ENCODE results near the gene HLA-DMB.
"Not testable (repeated sequence)": the region's sequence is repeated elsewhere in the genome, so short reads cannot be mapped to it uniquely, and the experiment has no call there.

HLA-DMB gene

DNA sequence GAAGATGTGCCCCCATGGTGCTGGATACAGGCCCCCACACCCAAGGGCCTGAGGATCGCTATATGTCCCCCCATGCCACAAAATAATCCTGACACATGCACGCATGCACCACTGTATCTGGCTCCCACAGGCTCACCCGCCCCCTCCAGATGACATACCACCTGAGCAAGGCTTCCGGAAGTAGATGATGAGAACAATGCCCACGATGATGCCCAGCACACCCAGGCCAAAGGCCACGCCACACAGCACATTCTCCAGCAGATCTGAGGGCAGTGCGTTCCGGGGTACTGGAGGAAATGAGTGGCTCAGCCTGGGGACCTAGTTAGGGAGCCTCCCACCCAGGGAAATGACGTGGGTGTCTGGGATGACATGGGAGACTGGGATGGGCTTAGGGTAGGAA lies 8.3 kb upstream of the HLA-DMB start:
- no peak for DNase-seq

DNA sequence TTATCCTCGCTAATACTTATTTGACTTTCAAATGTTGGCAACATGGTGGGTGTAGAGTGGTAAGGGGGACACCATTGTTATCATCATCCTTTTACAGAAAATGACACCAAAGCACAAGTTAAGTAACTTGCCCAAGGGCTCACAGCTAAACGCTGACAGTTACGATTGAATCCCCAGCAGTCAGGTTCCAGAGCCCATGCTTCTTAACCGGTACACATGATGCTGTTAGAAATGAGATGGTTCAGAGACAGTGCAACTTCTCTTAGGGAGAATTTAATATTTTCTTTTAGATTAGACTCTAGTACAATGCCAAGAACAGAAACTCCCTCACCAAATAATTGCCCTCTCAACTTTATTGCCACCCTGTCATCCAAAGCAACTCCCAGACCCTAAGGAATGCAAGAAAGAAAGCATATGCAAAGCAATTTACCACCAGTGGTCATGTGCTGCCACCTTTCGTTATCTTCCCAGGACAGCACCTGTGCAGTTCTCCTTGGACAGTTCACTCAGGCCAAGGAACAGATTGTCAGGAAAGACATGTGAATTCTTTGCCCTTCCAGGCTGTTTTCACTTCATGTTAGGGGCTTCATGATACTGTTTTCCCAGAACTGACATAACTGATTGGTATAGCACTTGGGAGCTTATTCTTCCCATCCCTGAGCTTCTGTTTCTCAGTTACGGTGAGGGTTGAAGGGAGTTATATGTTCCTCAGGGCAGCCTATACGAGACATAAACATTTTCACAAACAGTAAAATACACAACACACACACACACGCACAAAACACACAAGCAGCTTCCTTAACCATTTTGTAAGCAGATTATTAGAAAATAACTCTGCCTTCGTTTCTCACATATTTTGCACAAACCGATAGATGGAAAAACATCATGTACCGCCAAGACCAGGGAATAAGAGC lies 7.0 kb upstream of the HLA-DMB start:
- no peak for DNase-seq

DNA sequence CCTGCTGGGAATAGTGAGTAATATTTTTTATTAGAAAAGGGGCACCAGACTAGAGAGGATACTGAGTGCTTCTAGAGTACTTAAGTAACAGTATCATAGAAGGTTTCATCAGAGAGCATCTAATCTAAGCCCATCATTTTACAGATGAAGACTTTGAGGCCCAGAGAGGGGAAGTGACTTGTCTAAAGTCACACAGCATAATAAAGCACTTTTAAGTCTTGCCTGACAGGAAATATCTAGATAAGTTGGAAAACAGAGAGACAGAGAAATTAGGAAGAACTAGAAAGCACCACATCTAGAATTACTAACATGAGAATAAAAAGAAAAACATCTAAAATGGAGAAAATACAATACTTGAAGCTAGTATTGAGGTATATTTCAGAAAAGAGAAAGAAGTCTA lies 6.1 kb upstream of the HLA-DMB start:
- no peak for DNase-seq

DNA sequence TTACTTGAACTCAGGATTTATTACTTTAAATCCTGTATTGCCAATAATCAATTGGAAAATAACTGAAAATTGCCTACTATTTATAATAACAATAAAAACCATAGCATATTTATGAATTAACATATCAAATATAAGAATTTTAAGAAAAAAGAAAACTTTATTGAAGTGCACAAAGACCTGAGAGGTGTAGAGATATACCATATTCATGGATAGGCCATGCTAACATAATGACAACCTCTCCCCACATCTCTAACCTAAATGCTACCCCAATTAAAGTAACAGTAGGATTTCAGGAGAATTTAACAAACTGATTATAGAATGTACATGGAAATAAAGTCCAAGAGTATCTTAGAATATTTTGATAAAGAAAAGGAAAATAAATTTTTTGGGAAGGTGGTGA lies 5.1 kb upstream of the HLA-DMB start:
- DNase-seq, result no peak

DNA sequence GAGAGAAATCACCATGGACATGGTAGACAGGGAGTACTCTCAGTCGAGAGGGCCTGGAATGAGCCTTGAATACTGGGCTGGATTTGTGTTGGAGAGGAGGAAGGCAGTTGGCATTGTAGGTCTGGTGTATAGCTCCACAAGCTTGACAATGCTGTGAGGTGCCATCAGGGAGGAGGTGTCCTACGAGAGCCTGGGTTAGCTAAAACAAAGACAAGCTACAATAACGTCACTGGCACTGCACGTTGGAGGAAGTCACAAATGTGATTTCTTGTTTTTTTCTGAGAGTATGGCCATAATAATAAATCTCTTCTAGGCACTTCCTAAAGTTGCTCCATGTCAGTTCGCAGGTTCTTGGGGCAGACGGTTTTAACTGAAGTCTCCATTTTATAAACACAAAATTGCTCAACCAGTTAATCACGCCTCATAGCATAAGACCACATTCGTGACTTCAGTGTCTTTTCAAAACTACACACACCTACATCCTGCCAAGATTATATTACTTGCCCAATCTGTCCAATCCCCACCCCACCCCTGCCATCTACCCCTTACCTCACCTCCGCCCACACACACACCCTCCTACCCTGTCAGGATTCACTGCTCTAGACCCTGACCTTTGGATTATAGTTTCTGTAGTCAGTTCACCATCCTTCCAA lies 4.4 kb upstream of the HLA-DMB start:
- DNase-seq, result no peak

DNA sequence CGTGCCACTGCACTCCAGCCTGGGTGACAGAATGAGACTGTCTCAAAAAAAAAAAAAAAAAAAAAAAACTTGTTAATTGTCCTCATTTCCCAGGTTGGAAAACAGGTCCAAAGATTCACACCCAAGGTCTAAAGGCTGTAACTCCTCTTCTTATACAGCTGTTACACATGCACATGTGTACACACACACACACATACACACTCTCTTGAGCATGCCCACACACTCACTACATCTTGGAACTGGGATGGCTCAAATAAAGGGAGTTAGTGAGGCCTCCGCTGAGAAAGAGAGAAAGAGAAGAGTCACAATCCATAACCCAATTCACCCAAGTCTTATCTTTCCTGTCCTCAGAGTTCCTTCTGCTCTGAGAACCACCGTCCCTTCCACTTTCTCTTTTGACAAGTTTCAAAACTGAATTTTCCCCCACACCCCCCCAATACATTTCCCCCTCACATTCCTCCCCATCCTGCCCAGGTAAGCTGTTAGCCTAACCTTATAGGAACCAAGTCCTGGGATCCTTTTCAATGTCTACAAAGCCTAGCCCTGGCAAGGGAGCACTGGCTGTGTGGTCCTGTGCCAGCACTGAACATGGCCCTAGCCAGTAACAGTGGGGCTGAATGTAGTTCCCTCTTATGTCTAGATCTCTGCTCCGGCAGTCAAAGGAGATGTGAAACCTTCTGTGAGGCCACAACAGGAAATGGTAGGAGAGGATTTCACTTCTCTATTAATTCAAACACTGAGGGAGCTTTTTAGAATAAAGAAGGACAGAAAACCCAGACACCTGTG lies 3.2 kb upstream of the HLA-DMB start:
- DNase-seq, result no peak

DNA sequence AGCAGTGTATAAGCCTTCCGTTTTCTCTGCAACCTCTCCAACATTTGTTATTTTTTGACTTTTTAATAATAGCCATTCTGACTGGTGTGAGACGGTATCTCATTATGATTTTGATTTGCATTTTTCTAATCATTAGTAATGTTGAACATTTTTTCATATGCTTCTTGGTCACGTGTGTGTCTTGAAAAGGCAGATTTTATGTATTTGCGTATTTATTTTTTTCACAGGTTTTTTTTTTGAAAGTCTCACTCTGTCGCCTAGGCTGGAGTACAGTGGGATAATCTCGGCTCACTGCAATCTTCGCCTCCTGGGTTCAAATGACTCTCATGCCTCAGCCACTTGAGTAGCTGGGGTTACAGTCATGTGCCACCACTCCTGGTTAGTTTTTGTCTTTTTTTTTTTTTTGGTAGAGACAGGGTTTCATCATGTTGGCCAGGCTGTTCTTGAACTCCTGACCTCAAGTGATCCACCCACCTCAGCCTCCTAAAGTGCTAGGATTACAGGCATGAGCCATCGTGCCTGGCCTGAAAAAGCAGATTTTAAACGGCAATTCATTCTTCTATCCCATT lies 1.8 kb upstream of the HLA-DMB start:
- DNase-seq, result not testable (repeated sequence)

DNA sequence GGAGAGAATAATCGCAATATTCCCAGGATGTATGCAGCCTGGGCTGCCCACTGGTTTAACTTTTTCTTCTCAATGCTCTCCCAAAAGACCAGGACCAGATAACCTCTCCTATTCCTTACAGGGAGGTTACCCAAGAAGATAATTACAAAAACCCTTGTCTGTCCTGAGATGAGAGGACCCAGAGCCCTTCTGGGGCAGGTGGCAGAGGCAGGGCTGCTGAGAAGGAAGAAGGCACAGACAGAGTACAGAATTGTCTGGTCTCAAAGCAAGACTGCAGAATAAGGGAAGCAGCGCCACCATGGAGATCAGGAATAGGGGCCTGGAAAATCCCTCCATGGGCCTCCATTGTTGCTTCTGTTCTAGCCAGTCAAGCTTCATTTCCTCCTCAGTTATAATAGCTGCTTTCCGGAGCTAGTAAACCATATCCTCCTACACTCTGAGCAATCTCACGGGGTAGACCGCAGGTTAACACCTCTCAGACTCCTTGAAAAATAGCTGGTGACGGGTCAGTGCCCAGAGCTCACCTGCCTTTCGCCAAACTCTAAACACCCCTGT lies 463 bp upstream of the HLA-DMB start:
- no peak for DNase-seq

DNA sequence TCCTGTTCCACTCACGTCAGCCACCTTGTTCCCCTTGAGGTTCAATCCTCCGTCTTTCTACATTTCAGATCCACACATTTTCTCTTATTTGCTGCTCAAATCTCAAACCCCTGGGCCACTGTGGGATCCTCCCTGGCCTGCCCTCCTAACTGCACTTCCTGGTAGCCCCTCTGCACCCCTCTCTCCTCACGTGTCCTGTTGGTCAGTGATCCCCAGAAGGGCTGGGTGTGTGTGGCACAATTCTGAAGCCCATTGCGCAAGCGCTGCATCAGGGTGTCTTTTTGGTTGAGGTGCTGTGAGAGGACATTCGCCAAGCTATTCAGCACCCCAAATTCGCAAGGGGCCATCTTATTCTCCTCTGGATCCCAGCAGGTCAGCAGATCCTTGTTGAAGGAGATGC lies 2.3 kb downstream of the HLA-DMB start:
- no peak for DNase-seq

DNA sequence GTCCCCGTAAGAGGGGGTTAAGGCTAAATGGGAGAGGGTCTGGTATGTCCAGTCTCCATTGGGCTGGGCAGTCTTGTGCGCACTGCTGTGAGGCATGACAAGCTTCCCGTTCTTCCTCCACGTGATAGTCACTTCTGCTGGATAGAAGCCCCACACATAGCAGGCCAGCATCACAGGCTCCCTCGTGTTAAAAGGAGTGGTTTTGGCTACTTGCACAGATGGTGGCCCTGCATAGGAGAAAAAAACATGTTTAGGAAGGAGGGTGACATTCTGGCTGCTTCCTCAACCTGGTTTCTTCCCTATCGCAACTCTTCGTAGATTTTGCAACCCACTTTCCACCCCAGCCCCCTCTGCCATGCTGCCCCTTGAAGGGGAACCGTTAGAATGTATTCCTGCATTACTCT lies 3.6 kb downstream of the HLA-DMB start:
- no peak for DNase-seq

DNA sequence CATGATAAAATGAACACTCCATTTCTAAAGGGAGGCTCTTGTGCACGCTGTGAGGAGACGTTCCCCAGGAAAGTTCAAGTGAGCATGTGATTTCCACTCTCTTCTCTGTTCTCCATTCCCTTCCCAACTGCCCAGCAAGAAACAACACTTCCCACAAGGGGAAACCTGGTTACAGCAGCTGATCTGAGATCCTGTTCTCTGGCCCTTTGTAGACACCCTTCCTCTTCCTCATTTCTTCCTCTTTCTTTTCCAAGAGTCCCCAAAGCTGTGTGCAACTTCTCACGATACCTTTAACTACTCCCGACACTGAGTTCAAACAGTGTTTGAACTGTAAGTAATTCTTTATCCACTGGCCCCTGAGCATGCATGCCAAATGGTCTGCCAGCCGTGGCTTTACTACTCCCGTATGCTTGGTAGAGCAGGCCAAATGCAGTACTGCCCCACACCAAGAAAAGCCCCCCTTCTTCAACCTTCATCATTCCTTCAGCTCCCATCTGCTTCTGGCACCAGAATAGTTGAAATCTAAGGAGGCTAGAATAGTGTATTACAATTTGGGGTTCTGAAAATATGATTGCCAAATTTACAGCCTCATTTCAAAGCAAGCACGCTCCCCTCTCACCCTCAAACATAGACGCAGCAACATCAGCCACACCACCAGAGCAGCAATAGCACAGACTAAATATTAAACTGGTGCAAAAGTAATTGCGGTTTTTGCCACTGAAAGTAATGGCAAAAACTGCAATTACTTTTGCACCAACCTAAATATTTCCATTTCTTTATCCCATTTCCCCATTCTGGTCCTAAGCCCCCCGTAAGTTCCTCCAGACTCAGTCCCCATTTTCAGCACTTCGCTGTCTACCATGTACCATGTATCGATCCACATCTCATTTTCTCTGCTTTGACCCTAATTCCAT lies 4.3 kb downstream of the HLA-DMB start:
- no peak for DNase-seq

DNA sequence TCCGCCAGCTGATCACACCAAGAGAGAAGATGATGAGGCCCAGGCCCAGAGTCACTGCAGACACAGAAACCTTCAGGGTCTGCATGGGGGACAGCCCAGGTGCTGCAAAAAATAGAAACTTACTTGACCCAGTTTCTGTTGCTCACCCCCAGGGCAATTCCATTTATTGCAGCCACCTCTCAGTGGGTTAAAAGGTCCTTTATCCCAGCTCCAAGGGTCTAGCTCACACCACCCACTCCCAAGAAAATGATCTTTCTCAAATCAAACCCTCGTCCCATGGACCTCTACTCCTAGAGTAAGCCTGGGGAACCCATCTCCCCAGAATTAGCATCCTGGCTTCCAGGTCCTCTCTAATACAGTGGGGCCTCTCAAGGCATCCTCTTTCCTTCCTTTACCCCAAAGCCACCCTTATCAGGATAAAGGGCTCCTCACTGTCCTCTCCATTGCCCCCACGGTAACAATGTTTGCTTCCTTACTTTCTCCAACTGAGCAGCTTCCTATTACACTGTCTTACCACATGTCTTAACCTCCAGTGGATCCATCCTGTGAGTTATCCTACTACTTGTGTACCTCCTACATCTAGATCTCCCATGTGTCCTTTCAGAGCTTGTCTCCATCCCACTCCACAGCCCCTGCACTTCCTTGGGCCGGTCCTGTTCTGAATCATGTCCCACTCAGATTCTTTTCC lies 5.1 kb downstream of the HLA-DMB start:
- no peak for DNase-seq

DNA sequence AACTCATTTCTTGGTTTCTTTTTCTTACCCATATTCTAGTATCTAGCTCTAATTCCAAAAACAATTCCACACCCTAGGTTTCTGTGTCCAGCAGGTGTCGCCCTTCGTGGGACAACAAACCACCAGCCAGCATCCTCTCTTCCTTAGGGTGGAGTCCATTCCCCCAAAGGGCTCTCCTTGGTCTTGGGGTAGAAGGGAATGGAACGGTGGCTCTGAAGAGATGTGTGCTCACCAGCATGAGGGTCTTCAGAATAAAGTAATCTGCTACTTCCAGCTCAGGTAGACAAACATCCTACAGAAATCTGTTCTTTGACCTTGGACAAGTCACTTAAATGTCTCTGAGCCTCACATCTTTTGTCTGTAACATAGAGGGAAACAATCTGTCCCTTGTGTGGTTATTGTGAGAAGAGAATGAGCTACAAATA lies 7.2 kb downstream of the HLA-DMB start:
- DNase-seq, result peak; percentile 28 to 70 (median 58)

DNA sequence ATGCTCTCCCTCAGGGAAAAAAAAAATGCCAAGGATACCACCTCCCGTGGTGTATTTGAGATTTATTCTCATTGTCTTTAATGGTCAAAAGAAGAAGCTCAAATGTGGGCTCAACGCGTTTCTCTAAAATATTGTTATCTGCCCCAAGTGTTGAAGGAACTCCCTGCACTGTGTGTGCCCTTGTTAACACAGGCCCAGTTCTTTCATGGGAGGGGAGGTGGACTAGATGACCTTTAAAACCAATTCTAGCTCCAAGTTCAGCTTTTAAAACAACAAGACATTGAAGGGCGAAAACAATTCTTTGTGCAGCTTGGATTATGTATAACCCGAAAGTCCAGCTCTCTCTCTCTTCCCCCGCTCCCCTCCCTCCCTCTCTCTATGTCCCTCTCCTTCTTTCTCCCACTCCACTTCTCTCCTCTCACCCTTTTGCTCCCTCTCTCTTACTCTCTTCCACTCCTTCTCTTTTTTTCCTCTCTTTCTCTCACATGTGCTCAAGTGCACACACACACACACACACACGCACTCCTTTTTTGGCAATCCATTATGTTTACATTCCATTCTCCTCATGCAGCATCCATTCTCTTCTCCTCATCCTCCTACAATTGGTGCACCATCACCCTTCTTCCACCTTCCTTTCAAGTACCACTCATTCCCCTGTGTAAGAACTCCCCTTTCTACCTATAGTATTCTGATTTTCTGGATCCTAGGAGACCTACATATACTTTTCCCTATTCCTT lies 8.5 kb downstream of the HLA-DMB start:
- DNase-seq, result no peak

DNA sequence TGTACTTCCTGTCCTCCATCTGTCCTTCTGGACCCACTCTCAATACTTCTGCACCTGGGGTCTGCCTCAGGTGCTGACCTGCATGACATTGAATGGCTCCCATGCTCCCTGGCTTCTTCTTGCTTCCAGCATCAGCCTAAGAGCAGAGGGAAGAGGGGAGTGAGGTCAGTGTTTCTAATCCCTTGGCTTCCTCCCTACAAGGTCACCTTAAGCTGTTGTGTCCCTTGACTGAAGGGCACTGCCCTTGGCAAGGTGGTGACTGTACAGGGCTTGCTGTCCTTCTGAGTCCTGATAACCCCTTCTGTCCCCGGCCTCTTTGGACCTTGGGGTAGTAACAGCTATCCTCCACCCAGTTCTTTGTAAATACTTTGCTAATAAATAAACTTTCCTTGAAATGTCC lies 9.6 kb downstream of the HLA-DMB start:
- DNase-seq, result no peak

DNA sequence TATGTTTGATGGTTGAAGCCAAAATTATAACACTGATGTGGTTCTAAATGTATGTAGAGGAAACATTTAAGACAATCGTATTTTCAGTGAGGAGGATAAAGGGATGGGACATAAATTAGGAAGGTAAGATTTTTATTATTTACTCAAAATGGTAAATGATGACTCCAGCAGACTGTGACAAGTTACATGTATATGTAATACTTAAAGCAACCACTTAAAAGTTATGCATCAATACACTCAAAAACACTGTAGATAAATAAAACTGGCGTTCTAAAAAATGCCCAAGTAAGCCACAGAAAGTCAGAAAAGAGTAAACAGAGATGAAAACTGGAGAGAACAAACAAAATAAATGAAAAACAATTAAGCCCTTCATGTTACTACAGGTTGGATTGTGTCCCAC lies 18.7 kb downstream of the HLA-DMB start:
- DNase-seq, result no peak

DNA sequence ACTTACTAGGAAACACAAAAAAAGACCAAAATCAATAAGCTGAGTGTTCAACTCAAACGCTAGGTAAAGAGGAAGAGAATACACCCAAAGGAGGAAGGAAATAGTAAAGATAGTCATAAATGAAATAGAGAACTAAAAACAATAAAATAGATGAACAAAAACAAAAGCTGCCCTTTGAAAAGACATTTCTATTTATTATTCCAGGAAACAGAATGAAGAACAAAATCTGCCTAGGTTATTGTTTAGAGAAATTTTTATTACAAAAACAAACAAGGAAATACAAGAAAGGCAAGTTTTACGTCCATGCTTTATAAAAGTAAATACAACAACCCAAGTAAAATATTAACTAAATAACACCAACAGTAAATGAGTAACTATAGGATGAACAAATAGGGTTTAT lies 20.1 kb downstream of the HLA-DMB start:
- DNase-seq, result no peak

DNA sequence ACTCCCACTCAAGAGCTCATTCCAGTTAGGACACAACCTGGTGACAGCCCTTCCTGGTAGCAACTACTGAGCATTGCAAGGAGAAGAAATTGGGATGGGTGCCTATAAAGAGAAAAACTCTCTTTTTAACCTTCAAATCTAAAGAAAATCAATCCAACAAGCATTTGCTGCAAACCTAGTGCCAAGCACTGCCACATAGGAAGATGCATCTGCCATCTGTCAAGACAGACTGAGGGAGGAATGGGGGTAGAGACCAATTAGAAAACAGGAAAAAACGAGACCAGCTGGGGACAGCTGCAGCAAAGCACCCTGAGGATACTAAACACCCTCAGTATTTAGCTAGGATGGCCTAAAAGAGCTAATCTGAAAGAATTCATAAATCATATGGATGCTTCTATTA lies 27.9 kb downstream of the HLA-DMB start:
- DNase-seq, result no peak

DNA sequence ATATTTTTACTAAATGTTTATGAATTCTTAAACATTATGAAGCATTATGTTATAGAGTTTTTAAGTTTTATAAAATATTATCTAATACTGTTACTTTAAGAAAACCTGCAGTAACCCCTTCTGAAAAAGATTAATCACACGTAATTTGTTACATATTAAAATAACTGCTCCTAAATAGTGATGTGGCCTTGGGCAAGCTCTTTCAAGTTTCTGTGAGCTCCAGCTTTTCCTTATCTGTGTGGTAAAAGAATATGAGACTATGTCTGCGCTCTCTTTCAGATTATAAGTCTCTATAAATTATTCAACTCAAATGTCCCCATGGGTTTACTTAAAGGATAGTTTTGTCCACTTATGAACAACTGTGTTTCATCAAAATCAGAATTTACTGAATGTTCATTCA lies 31.9 kb downstream of the HLA-DMB start:
- no peak for DNase-seq

DNA sequence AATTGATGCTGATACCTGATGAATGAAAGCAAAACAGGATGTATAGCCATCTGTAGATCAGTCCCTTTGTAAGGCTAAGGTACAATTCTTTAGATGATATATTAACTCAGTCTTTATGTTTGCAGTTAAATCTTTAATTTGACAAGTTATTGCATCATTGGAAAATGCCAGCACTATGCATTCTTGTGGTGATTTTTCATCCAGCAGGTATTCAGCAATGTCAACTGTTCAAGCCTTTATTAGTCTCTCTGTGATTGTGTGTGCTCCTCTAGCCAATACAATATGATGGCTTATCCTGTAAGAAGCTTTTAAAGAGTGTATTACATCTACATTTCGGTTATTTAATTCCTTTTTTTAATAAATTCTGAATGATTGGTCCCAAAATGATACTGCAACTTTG lies 34.3 kb downstream of the HLA-DMB start:
- no peak for DNase-seq

DNA sequence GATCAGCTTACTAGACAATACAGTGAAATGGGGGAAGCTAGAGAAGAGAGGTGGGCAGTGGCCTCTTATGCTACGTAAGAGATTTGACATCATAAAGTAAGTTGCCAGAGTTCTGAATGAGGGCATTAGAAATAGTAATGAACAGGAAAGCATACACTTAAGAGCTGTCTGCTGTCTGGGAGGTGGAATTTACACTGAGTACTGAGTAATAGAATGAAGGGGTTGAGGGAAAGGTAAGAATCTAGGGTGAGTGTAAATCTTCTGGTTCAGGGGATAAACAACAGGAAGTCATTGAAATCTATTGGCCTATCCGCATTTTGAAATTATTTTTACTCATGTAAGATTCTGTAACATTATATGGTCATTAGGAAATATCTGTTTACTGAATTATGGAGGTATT lies 35.8 kb downstream of the HLA-DMB start:
- DNase-seq, result no peak
